ENCODE data around the gene DOP1A.

DNA sequence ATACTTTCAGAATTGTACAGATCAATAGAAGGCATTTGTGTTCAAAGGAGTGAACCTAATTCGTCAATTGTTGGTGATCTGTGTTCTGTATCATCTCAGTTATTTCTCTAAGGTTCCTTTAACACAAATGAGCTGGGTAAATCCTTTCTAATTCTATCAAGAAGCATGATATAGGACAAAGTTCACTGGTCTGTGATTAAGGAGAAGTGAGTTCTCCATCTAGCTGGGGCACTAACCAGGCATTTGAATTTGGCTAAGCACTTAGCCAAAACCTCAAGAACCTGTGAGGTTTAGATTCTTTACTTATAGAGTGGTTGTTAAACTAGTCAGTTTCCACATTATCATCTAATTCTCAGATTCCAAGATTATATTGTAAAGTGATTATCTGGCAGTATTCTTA is 50.3 kb downstream of the DOP1A start:
- TF ChIP-seq, protein P1, sequence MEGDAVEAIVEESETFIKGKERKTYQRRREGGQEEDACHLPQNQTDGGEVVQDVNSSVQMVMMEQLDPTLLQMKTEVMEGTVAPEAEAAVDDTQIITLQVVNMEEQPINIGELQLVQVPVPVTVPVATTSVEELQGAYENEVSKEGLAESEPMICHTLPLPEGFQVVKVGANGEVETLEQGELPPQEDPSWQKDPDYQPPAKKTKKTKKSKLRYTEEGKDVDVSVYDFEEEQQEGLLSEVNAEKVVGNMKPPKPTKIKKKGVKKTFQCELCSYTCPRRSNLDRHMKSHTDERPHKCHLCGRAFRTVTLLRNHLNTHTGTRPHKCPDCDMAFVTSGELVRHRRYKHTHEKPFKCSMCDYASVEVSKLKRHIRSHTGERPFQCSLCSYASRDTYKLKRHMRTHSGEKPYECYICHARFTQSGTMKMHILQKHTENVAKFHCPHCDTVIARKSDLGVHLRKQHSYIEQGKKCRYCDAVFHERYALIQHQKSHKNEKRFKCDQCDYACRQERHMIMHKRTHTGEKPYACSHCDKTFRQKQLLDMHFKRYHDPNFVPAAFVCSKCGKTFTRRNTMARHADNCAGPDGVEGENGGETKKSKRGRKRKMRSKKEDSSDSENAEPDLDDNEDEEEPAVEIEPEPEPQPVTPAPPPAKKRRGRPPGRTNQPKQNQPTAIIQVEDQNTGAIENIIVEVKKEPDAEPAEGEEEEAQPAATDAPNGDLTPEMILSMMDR (IDR thresholded peaks at IDR 0.05): no peak
- no peak for TF ChIP-seq POLR2A (IDR thresholded peaks at IDR 0.05)

Data from Peyer's patch (tissue), 4 donors.